ENCODE data around the gene KLRK1.

The KLRK1 gene

GRCh38 chr12:10385166-10385613, 4.7 kb downstream of the KLRK1 start (continued):
- TF ChIP-seq PRDM2 (tag by site-specific recombination; IDR thresholded peaks at IDR 0.05; ENCODE audit: borderline replicate concordance) (no peak), ZNF354C (tag by site-specific recombination; IDR thresholded peaks at IDR 0.05; ENCODE audit: borderline replicate concordance, low read depth) (no peak), ZNF623 (tag by site-specific recombination; IDR thresholded peaks at IDR 0.05) (no peak), ZBTB8A (tag by site-specific recombination; IDR thresholded peaks at IDR 0.05) (no peak), GLIS2 (tag by site-specific recombination; IDR thresholded peaks at IDR 0.05) (no peak), ZNF596 (tag by site-specific recombination; IDR thresholded peaks at IDR 0.05) (no peak), ZNF280D (tag by site-specific recombination; IDR thresholded peaks at IDR 0.05) (no peak), ZNF645 (tag by site-specific recombination; IDR thresholded peaks at IDR 0.05) (no peak), ZNF221 (tag by site-specific recombination; IDR thresholded peaks at IDR 0.05; ENCODE audit: borderline replicate concordance) (no peak), ZNF843 (tag by site-specific recombination; IDR thresholded peaks at IDR 0.05) (no peak), ZNF416 (tag by site-specific recombination; IDR thresholded peaks at IDR 0.05) (no peak), ZFP37 (tag by site-specific recombination; IDR thresholded peaks at IDR 0.05) (no peak), ZNF423 (tag by site-specific recombination; IDR thresholded peaks at IDR 0.05) (no peak), ZNF398 (tag by site-specific recombination; IDR thresholded peaks at IDR 0.05) (peak; percentile 77), IKZF3 (tag by site-specific recombination; IDR thresholded peaks at IDR 0.05) (no peak)
- TF ChIP-seq, protein P1, sequence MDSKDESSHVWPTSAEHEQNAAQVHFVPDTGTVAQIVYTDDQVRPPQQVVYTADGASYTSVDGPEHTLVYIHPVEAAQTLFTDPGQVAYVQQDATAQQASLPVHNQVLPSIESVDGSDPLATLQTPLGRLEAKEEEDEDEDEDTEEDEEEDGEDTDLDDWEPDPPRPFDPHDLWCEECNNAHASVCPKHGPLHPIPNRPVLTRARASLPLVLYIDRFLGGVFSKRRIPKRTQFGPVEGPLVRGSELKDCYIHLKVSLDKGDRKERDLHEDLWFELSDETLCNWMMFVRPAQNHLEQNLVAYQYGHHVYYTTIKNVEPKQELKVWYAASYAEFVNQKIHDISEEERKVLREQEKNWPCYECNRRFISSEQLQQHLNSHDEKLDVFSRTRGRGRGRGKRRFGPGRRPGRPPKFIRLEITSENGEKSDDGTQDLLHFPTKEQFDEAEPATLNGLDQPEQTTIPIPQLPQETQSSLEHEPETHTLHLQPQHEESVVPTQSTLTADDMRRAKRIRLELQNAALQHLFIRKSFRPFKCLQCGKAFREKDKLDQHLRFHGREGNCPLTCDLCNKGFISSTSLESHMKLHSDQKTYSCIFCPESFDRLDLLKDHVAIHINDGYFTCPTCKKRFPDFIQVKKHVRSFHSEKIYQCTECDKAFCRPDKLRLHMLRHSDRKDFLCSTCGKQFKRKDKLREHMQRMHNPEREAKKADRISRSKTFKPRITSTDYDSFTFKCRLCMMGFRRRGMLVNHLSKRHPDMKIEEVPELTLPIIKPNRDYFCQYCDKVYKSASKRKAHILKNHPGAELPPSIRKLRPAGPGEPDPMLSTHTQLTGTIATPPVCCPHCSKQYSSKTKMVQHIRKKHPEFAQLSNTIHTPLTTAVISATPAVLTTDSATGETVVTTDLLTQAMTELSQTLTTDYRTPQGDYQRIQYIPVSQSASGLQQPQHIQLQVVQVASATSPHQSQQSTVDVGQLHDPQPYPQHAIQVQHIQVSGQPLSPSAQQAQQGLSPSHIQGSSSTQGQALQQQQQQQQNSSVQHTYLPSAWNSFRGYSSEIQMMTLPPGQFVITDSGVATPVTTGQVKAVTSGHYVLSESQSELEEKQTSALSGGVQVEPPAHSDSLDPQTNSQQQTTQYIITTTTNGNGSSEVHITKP (tag by site-specific recombination; IDR thresholded peaks at IDR 0.05): no peak
- TF ChIP-seq, protein P2, sequence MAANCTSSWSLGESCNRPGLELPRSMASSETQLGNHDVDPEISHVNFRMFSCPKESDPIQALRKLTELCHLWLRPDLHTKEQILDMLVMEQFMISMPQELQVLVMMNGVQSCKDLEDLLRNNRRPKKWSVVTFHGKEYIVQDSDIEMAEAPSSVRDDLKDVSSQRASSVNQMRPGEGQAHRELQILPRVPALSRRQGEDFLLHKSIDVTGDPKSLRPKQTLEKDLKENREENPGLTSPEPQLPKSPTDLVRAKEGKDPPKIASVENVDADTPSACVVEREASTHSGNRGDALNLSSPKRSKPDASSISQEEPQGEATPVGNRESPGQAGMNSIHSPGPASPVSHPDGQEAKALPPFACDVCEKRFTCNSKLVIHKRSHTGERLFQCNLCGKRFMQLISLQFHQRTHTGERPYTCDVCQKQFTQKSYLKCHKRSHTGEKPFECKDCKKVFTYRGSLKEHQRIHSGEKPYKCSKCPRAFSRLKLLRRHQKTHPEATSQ (tag by site-specific recombination; IDR thresholded peaks at IDR 0.05): no peak
- TF ChIP-seq, protein P3, sequence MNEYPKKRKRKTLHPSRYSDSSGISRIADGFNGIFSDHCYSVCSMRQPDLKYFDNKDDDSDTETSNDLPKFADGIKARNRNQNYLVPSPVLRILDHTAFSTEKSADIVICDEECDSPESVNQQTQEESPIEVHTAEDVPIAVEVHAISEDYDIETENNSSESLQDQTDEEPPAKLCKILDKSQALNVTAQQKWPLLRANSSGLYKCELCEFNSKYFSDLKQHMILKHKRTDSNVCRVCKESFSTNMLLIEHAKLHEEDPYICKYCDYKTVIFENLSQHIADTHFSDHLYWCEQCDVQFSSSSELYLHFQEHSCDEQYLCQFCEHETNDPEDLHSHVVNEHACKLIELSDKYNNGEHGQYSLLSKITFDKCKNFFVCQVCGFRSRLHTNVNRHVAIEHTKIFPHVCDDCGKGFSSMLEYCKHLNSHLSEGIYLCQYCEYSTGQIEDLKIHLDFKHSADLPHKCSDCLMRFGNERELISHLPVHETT (tag by site-specific recombination; IDR thresholded peaks at IDR 0.05): peak; percentile 86
- TF ChIP-seq, protein P4, sequence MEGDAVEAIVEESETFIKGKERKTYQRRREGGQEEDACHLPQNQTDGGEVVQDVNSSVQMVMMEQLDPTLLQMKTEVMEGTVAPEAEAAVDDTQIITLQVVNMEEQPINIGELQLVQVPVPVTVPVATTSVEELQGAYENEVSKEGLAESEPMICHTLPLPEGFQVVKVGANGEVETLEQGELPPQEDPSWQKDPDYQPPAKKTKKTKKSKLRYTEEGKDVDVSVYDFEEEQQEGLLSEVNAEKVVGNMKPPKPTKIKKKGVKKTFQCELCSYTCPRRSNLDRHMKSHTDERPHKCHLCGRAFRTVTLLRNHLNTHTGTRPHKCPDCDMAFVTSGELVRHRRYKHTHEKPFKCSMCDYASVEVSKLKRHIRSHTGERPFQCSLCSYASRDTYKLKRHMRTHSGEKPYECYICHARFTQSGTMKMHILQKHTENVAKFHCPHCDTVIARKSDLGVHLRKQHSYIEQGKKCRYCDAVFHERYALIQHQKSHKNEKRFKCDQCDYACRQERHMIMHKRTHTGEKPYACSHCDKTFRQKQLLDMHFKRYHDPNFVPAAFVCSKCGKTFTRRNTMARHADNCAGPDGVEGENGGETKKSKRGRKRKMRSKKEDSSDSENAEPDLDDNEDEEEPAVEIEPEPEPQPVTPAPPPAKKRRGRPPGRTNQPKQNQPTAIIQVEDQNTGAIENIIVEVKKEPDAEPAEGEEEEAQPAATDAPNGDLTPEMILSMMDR (tag by site-specific recombination; IDR thresholded peaks at IDR 0.05): no peak

All from HEK293 (cell line).